HepG2 (cell line): ENCODE measurements around the gene TUBAL3. TPM values are rescaled to one million over a fixed set of nuclear protein-coding genes. Genes with fewer than 3 reads are reported as not detected.

Source experiments
- ATAC-seq: fragments of 200-7000 bp; cut with Tn5 transposase; 3 replicates; pipeline ENCODE4 v1.9.1; 2020; ENCODE audit warnings: mild to moderate bottlenecking, moderate library complexity
- BruUV-seq: library from RNA; stranded (reverse); fragments of 400-500 nt; replicated peaks from 2 replicates; lab custom pipeline; 2021; lab: Mats Ljungman, UMichigan
- CTCF ChIA-PET: fragments of 300-600 bp; formaldehyde crosslinking; extraction: SDS; loops from one replicate; lab custom pipeline; 2021; ENCODE audit warnings: low total read pairs, inconsistent platforms, low intra/inter-chr PET ratio; lab: Yijun Ruan, JAX
- POLR2A ChIA-PET: fragments of 350-600 bp; sonication (Branson Sonifier 250); formaldehyde crosslinking; loops from one replicate; lab custom pipeline; 2020; ENCODE audit warnings: antibody characterized with exemption, inconsistent platforms; lab: Yijun Ruan, JAX
- DNase-seq: peaks from one replicate; pipeline ENCODE4 v3.0.0-alpha.2; 2015; ENCODE audit warnings: low spot score
- FAIRE-seq: peaks from 3 replicates; lab custom pipeline; 2011; peaks lifted over from hg19 to GRCh38; lab: Jason Lieb, UNC
- H2AFZ ChIP-seq: one replicate; pipeline ENCODE4 v1.6.1; 2011; ENCODE audit warnings: low read length, inconsistent platforms
- H3K27ac ChIP-seq: fragments of 300-600 bp; 3 replicates; pipeline ENCODE4 v1.8.0; 2011; ENCODE audit warnings: mixed run types, mild to moderate bottlenecking, mixed read lengths, low read length, inconsistent platforms; ENCODE audit not compliant: insufficient read depth; ENCODE audit errors: extremely low read length
- H3K27me3 ChIP-seq, 2 experiments: fragments of 200-600 bp in 1 of 2; 2 replicates in 1 of 2; 3 replicates in 1 of 2; pipeline versions ENCODE4 v1.6.0 to v1.8.0; 2011; ENCODE audit warnings: low read length in 2 of 2, mild to moderate bottlenecking in 2 of 2, moderate library complexity in 2 of 2, inconsistent platforms in 1 of 2; ENCODE audit not compliant: insufficient read depth in 2 of 2, control insufficient read depth in 1 of 2
- H3K36me3 ChIP-seq, 2 experiments: fragments of 200-600 bp in 1 of 2; replicated peaks in 1 of 2; 2 replicates in 1 of 2; 3 replicates in 1 of 2; pipeline versions ENCODE4 v1.5.1 to v1.8.0; 2011; ENCODE audit warnings: low read length in 2 of 2, inconsistent platforms in 1 of 2; ENCODE audit not compliant: insufficient read depth in 2 of 2, control insufficient read depth in 1 of 2
- H3K4me1 ChIP-seq: 2 replicates; pipeline ENCODE4 v1.5.1; 2012; ENCODE audit warnings: low read length, inconsistent platforms; ENCODE audit not compliant: insufficient read depth
- H3K4me2 ChIP-seq: 2 replicates; pipeline ENCODE4 v1.6.0; 2011; ENCODE audit warnings: low read depth, low read length, inconsistent platforms
- H3K4me3 ChIP-seq, 3 experiments: fragments of 200-600 bp in 1 of 3; sonication (generic), shearing (Covaris generic) in 1 of 3; replicated peaks in 1 of 3; 2 replicates each; pipeline ENCODE4 v1.5.1; 2011 to 2016; ENCODE audit warnings: low read length in 3 of 3, inconsistent platforms in 2 of 3, low read depth in 2 of 3, mild to moderate bottlenecking in 2 of 3, control low read depth in 1 of 3, mixed read lengths in 1 of 3; ENCODE audit not compliant: insufficient read depth in 1 of 3
- H3K79me2 ChIP-seq: one replicate; pipeline ENCODE4 v1.6.1; 2011; ENCODE audit warnings: low read length, inconsistent platforms; ENCODE audit not compliant: insufficient read depth
- H3K9ac ChIP-seq: 2 replicates; pipeline ENCODE4 v1.6.0; 2011; ENCODE audit warnings: mild to moderate bottlenecking, low read depth, low read length, inconsistent platforms; ENCODE audit not compliant: insufficient read depth
- H3K9me3 ChIP-seq: 2 replicates; pipeline ENCODE4 v1.5.1; 2012; ENCODE audit warnings: mild to moderate bottlenecking, low read length
- H4K20me1 ChIP-seq: 2 replicates; pipeline ENCODE4 v1.6.0; 2011; ENCODE audit warnings: inconsistent platforms, mild to moderate bottlenecking, low read length, moderate library complexity; ENCODE audit not compliant: insufficient read depth
- EP300 ChIP-seq, 3 experiments: sonication (generic) in 1 of 3; formaldehyde crosslinking in 1 of 3; IDR thresholded peaks; 2 replicates each; pipeline versions ENCODE4 v1.5.1 to v1.6.1; 2011 to 2020; ENCODE audit warnings: low read depth in 2 of 3, low read length in 2 of 3, borderline replicate concordance in 1 of 3, improper control_type of control experiment in 1 of 3, mild to moderate bottlenecking in 1 of 3, missing genetic modification reagents in 1 of 3, moderate library complexity in 1 of 3
- HNRNPL ChIP-seq: fragments of 200-400 bp; formaldehyde crosslinking; IDR thresholded peaks from 2 replicates; pipeline ENCODE4 v1.6.1; 2017; ENCODE audit warnings: mild to moderate bottlenecking, low read depth, low read length
- ZBTB21 ChIP-seq: sonication (generic); formaldehyde crosslinking; IDR thresholded peaks from 2 replicates; pipeline ENCODE4 v1.4.0; 2020; ENCODE audit warnings: missing genetic modification reagents
- ZNF646 ChIP-seq: sonication (generic); formaldehyde crosslinking; IDR thresholded peaks from 2 replicates; pipeline ENCODE4 v1.9.0; 2021; ENCODE audit warnings: mild to moderate bottlenecking, missing genetic modification reagents
- ZSCAN20 ChIP-seq: sonication (generic); formaldehyde crosslinking; IDR thresholded peaks from 2 replicates; pipeline ENCODE4 v1.4.0; 2020; ENCODE audit warnings: missing genetic modification reagents, mild to moderate bottlenecking, borderline replicate concordance
- WGBS: methylation state at CpG from one replicate; pipeline ENCODE4 v1.1.6; 2017; ENCODE audit warnings: low lambda C conversion rate; 5-methylcytosine and 5-hydroxymethylcytosine counted together
- in situ Hi-C: cut with HindIII; loops from 2 replicates; pipeline ENCODE4 v1.10.0; 2017; ENCODE audit warnings: low pct_unique_long_range_greater_than_20kb; ENCODE audit not compliant: extremely low pct_ligation_motif_present
- intact Hi-C: fragments of 100-400 bp; cut with micrococcal nuclease; formaldehyde crosslinking; loops from one replicate; pipeline ENCODE4 v1.10.0; 2022; ENCODE audit not compliant: unreplicated experiment
- polyA plus RNA-seq, 8 experiments: library from polyadenylated mRNA; depleted of rRNA in 3 of 8; stranded (reverse) in 7 of 8; unstranded in 1 of 8; fragments of >200 nt; fragmentation: Illumina TruSeq in 4 of 8; extraction: Trizol in 4 of 8; gene quantifications; 2 replicates each; pipeline versions ENCODE4 v1.2.1 to v1.2.3, GENCODE V29; 2011 to 2016; ENCODE audit warnings: low read depth in 4 of 8, missing spikeins in 1 of 8, mixed read lengths in 1 of 8; ENCODE audit not compliant: insufficient read depth in 1 of 8
- total RNA-seq, 5 experiments: library from RNA; depleted of rRNA; stranded (reverse); fragments of >200 nt; fragmentation: Illumina TruSeq; extraction: Trizol; gene quantifications; 2 replicates each; pipeline ENCODE4 v1.2.3, GENCODE V29; 2016; ENCODE audit warnings: low read depth in 1 of 5
- TF ChIP-seq, protein P1 (sequence below): sonication (generic); formaldehyde crosslinking; IDR thresholded peaks from 2 replicates; pipeline ENCODE4 v1.8.1; 2023; ENCODE audit warnings: mild to moderate bottlenecking, missing genetic modification reagents, borderline replicate concordance
- TF ChIP-seq, protein P2 (sequence below): sonication (generic); formaldehyde crosslinking; IDR thresholded peaks from 2 replicates; pipeline ENCODE4 v1.5.0; 2020; ENCODE audit warnings: mild to moderate bottlenecking, missing genetic modification reagents, moderate library complexity

Gene TUBAL3
- total and polyA plus RNA-seq, 2 of the 13 experiments (the other 11 are each of a cell fraction or from before 2014, with no cell fraction given), result 0.07 to 0.26 TPM

DNA sequence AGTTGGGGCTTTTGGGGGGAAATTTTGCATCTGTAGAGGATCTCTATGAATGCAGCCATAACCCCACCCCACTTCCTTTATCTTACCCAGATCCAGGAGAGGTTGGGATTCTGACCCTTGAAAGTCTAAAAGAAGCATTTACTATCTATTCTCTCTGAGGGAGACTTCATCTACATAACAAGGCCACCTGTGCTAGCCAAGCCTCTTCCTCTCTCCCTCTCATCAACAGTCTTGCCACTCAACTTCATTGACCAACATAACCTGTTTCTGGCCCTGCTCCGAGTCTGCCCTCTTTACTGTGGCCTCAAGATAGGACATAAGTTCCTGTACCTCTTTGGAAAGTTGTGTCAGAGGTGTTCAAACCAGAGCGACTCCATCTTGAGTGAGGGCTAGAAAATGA lies 19.4 kb downstream of the TUBAL3 start:
- no peak overlapping the region for H2AFZ ChIP-seq
- POLR2A ChIA-PET, result no interaction called here
- no peak overlapping the region for H3K4me2 ChIP-seq
- no TSS peak for BruUV-seq
- H3K36me3 ChIP-seq, result no peaks in the 10 kb centered on the region
- H3K9me3 ChIP-seq, result peaks cover 13% of the 10 kb centered on the region
- no peaks in the 10 kb centered on the region for H4K20me1 ChIP-seq
- TF ChIP-seq ZBTB21 (CRISPR knock-in tag) (no peak), EP300 (IDR thresholded peaks at IDR 0.05; ENCODE audit: low read depth in 2 of 2, low read length in 2 of 2) (no peak), EP300 (CRISPR knock-in tag; IDR thresholded peaks at IDR 0.05; ENCODE audit: borderline replicate concordance) (no peak), ZSCAN20 (no peak)
- TF ChIP-seq, protein P1, sequence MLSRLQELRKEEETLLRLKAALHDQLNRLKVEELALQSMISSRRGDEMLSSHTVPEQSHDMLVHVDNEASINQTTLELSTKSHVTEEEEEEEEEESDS (CRISPR knock-in tag), result no peak
- TF ChIP-seq, protein P2, sequence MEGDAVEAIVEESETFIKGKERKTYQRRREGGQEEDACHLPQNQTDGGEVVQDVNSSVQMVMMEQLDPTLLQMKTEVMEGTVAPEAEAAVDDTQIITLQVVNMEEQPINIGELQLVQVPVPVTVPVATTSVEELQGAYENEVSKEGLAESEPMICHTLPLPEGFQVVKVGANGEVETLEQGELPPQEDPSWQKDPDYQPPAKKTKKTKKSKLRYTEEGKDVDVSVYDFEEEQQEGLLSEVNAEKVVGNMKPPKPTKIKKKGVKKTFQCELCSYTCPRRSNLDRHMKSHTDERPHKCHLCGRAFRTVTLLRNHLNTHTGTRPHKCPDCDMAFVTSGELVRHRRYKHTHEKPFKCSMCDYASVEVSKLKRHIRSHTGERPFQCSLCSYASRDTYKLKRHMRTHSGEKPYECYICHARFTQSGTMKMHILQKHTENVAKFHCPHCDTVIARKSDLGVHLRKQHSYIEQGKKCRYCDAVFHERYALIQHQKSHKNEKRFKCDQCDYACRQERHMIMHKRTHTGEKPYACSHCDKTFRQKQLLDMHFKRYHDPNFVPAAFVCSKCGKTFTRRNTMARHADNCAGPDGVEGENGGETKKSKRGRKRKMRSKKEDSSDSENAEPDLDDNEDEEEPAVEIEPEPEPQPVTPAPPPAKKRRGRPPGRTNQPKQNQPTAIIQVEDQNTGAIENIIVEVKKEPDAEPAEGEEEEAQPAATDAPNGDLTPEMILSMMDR (CRISPR knock-in tag), result no peak
- ATAC-seq (no peak), FAIRE-seq (no peak), DNase-seq (no peak)
- no peaks in the 10 kb centered on the region for H3K27me3 ChIP-seq
- intact Hi-C loops, result loop anchor here (2.0 kb wide), 1 partner anchor 570 kb away; no protein-coding TSS in a partner anchor
- H3K79me2 ChIP-seq, result no peaks in the 10 kb centered on the region
- H3K4me1 ChIP-seq, result no peaks in the 10 kb centered on the region
- no peak overlapping the region for H3K4me3 ChIP-seq
- H3K9ac ChIP-seq, result no peak overlapping the region
- no peak overlapping the region for H3K27ac ChIP-seq
- 64% methylated on average over 2 of the region's 2 CpGs for WGBS
- CTCF ChIA-PET, result no interaction called here
- in situ Hi-C loops, result loop anchor here (10.0 to 25.0 kb wide), 2 partner anchors 400 to 548 kb away; partner anchors contain the start of gene AKR1E2

DNA sequence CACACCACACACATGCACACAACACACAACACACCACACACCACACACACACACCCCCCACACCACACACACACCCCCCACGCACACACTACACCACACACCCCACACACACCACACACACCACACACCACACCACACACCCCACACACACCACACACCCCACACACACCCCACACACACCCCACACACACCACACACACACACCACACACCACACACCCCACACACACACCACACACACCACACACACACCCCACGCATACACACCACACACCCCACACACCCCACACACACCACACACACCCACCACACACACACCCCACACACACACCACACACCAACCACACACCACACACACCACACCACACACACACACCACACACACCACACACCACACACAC lies 23.4 kb downstream of the TUBAL3 start:
- Histone ChIP-seq H3K79me2 (no peaks in the 10 kb centered on the region), H3K4me1 (0 out of 2 replicates have a peak, but pooled peaks cover 6% of the 10 kb centered on the region), H3K27ac (no peak overlapping the region), H3K9me3 (no peaks in the 10 kb centered on the region), H3K27me3 (no peaks in the 10 kb centered on the region), H4K20me1 (no peaks in the 10 kb centered on the region), H3K36me3 (no peaks in the 10 kb centered on the region), H3K9ac (no peak overlapping the region), H3K4me3 (no peak overlapping the region), H2AFZ (no peak overlapping the region), H3K4me2 (no peak overlapping the region)
- FAIRE-seq (peak; percentile 89), ATAC-seq (no peak), DNase-seq (no peak)
- POLR2A ChIA-PET, result no interaction called here
- intact Hi-C loops, result loop anchor here (5.0 kb wide), 1 partner anchor 534 kb away; no protein-coding TSS in a partner anchor
- WGBS, result 56% methylated on average over 2 of the region's 2 CpGs
- CTCF ChIA-PET, result no interaction called here
- no TSS peak for BruUV-seq
- in situ Hi-C loops, result loop anchor here (10.0 to 25.0 kb wide), 2 partner anchors 396 to 544 kb away; partner anchors contain the start of gene AKR1E2
- TF ChIP-seq HNRNPL (peak; percentile 81), ZNF646 (CRISPR knock-in tag) (peak; percentile 82; the same call in 1 of the 2 replicates)
